ENCODE measurements around the gene KCNA1.

- TF ChIP-seq SIN3A (IDR thresholded peaks at IDR 0.05; ENCODE audit: borderline replicate concordance, insufficient read depth, low read depth, low read length) (no peak), REST (IDR thresholded peaks at IDR 0.05; ENCODE audit: insufficient read depth in 1 of 2, low read depth in 2 of 2, low read length in 1 of 2) (no peak), POLR2AphosphoS5 (IDR thresholded peaks at IDR 0.05; ENCODE audit: low read depth, low read length) (no peak), TCF7L2 (IDR thresholded peaks at IDR 0.05; ENCODE audit: low read depth, low read length) (no peak)
- TF ChIP-seq, protein P1, sequence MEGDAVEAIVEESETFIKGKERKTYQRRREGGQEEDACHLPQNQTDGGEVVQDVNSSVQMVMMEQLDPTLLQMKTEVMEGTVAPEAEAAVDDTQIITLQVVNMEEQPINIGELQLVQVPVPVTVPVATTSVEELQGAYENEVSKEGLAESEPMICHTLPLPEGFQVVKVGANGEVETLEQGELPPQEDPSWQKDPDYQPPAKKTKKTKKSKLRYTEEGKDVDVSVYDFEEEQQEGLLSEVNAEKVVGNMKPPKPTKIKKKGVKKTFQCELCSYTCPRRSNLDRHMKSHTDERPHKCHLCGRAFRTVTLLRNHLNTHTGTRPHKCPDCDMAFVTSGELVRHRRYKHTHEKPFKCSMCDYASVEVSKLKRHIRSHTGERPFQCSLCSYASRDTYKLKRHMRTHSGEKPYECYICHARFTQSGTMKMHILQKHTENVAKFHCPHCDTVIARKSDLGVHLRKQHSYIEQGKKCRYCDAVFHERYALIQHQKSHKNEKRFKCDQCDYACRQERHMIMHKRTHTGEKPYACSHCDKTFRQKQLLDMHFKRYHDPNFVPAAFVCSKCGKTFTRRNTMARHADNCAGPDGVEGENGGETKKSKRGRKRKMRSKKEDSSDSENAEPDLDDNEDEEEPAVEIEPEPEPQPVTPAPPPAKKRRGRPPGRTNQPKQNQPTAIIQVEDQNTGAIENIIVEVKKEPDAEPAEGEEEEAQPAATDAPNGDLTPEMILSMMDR (IDR thresholded peaks at IDR 0.05): no peak
Measured at GRCh38 chr12:4867384-4867783, 42.3 kb upstream of the KCNA1 start.

Data from Panc1 (cell line).